H9 (cell line): ENCODE data around the gene MPZL3. TPM values are rescaled to one million over a fixed set of nuclear protein-coding genes. Genes with fewer than 3 reads are reported as not detected.

ENCODE experiments used
- DNase-seq: peaks from one replicate; pipeline ENCODE4 v3.0.0-alpha.2; 2017
- H2AFZ ChIP-seq: one replicate; pipeline ENCODE4 v1.6.1; 2013; ENCODE audit warnings: mild to moderate bottlenecking, low read length, control low read depth, moderate library complexity
- H2AK5ac ChIP-seq: 2 replicates; pipeline ENCODE4 v1.6.1; 2013; ENCODE audit warnings: low read length, control low read depth, mixed read lengths; ENCODE audit not compliant: insufficient read length
- H2BK120ac ChIP-seq: one replicate; pipeline ENCODE4 v1.6.1; 2013; ENCODE audit warnings: low read depth, mild to moderate bottlenecking, low read length, control low read depth, inconsistent platforms; ENCODE audit not compliant: poor library complexity, severe bottlenecking
- H2BK12ac ChIP-seq: 2 replicates; pipeline ENCODE4 v1.6.1; 2013; ENCODE audit warnings: low read length, control low read depth, mixed read lengths, low read depth; ENCODE audit not compliant: insufficient read length
- H2BK15ac ChIP-seq: 2 replicates; pipeline ENCODE4 v1.6.1; 2013; ENCODE audit warnings: low read depth, low read length, control low read depth
- H2BK20ac ChIP-seq: one replicate; pipeline ENCODE4 v1.6.1; 2013; ENCODE audit warnings: low read depth, mild to moderate bottlenecking, low read length, control low read depth, inconsistent platforms; ENCODE audit not compliant: poor library complexity, severe bottlenecking
- H2BK5ac ChIP-seq: 2 replicates; pipeline ENCODE4 v1.6.1; 2013; ENCODE audit warnings: low read length, control low read depth, mixed read lengths; ENCODE audit not compliant: insufficient read length
- H3K14ac ChIP-seq: 2 replicates; pipeline ENCODE4 v1.6.1; 2013; ENCODE audit warnings: low read length, control low read depth; ENCODE audit not compliant: insufficient read depth
- H3K18ac ChIP-seq: 2 replicates; pipeline ENCODE4 v1.6.1; 2013; ENCODE audit warnings: low read depth, mild to moderate bottlenecking, mixed read lengths, low read length, control low read depth; ENCODE audit not compliant: insufficient read length
- H3K23ac ChIP-seq: 2 replicates; pipeline ENCODE4 v1.6.1; 2013; ENCODE audit warnings: low read length, control low read depth, mixed read lengths, low read depth; ENCODE audit not compliant: insufficient read length
- H3K23me2 ChIP-seq: 2 replicates; pipeline ENCODE4 v1.6.1; 2013; ENCODE audit warnings: low read depth, mild to moderate bottlenecking, mixed read lengths, low read length, control low read depth; ENCODE audit not compliant: insufficient read length, poor library complexity, severe bottlenecking
- H3K27ac ChIP-seq: 2 replicates; pipeline ENCODE4 v1.5.1; 2013; ENCODE audit warnings: low read length, control low read depth, mixed read lengths, low read depth; ENCODE audit not compliant: insufficient read length
- H3K27me3 ChIP-seq: 2 replicates; pipeline ENCODE4 v1.6.1; 2013; ENCODE audit warnings: low read length, control low read depth, inconsistent platforms; ENCODE audit not compliant: insufficient read depth
- H3K4ac ChIP-seq: 2 replicates; pipeline ENCODE4 v1.6.1; 2013; ENCODE audit warnings: low read depth, mild to moderate bottlenecking, control low read depth, inconsistent platforms, low read length, moderate library complexity
- H3K4me1 ChIP-seq: 2 replicates; pipeline ENCODE4 v1.6.1; 2013; ENCODE audit warnings: low read length, control low read depth, inconsistent platforms; ENCODE audit not compliant: insufficient read depth
- H3K4me2 ChIP-seq: 2 replicates; pipeline ENCODE4 v1.6.1; 2013; ENCODE audit warnings: low read length, control low read depth, mixed read lengths; ENCODE audit not compliant: insufficient read length, insufficient read depth
- H3K56ac ChIP-seq: 2 replicates; pipeline ENCODE4 v1.6.1; 2013; ENCODE audit warnings: low read depth, mild to moderate bottlenecking, mixed read lengths, low read length, control low read depth; ENCODE audit not compliant: insufficient read length
- H3K79me1 ChIP-seq: 2 replicates; pipeline ENCODE4 v1.6.1; 2013; ENCODE audit warnings: low read depth, mild to moderate bottlenecking, moderate library complexity, low read length, control low read depth, inconsistent platforms; ENCODE audit not compliant: insufficient read depth, poor library complexity, severe bottlenecking
- H3K79me2 ChIP-seq: 2 replicates; pipeline ENCODE4 v1.6.1; 2013; ENCODE audit warnings: low read length, control low read depth, inconsistent platforms; ENCODE audit not compliant: insufficient read depth
- H3K9ac ChIP-seq: 2 replicates; pipeline ENCODE4 v1.6.1; 2013; ENCODE audit warnings: low read length, control low read depth, mixed read lengths; ENCODE audit not compliant: insufficient read length; ENCODE audit errors: extremely low read depth
- H3K9me3 ChIP-seq: one replicate; pipeline ENCODE4 v1.6.1; 2013; ENCODE audit warnings: low read depth, low read length, inconsistent platforms; ENCODE audit not compliant: control insufficient read depth
- H3T11ph ChIP-seq: one replicate; pipeline ENCODE4 v1.6.1; 2013; ENCODE audit warnings: mild to moderate bottlenecking, low read length, control low read depth, inconsistent platforms
- H4K20me1 ChIP-seq: one replicate; pipeline ENCODE4 v1.6.1; 2013; ENCODE audit not compliant: control insufficient read depth, insufficient read length, insufficient read depth
- H4K5ac ChIP-seq: 2 replicates; pipeline ENCODE4 v1.6.1; 2013; ENCODE audit warnings: low read depth, mild to moderate bottlenecking, mixed read lengths, low read length, control low read depth; ENCODE audit not compliant: insufficient read length
- H4K8ac ChIP-seq: replicated peaks from 2 replicates; pipeline ENCODE4 v1.6.1; 2013; ENCODE audit warnings: low read length, control low read depth, mixed read lengths, low read depth; ENCODE audit not compliant: insufficient read length
- H4K91ac ChIP-seq: 2 replicates; pipeline ENCODE4 v1.6.1; 2013; ENCODE audit warnings: low read depth, mild to moderate bottlenecking, moderate library complexity, mixed read lengths, low read length, control low read depth; ENCODE audit not compliant: insufficient read length
- H3K27ac Mint-ChIP-seq, 3 experiments: 2 replicates in 2 of 3; 3 replicates in 1 of 3; pipeline ENCODE4 v1.8.0; 2020 to 2021; ENCODE audit warnings: mixed read lengths in 3 of 3, mild to moderate bottlenecking in 1 of 3, moderate library complexity in 1 of 3
- H3K27me3 Mint-ChIP-seq: 2 replicates; pipeline ENCODE4 v1.8.0; 2021; ENCODE audit warnings: low read depth, mild to moderate bottlenecking, moderate library complexity, mixed read lengths
- H3K36me3 Mint-ChIP-seq, 3 experiments: 2 replicates in 2 of 3; 3 replicates in 1 of 3; pipeline ENCODE4 v1.8.0; 2020 to 2021; ENCODE audit warnings: low read depth in 3 of 3, mixed read lengths in 3 of 3; ENCODE audit not compliant: insufficient read depth in 1 of 3
- H3K4me1 Mint-ChIP-seq, 2 experiments: 2 replicates each; pipeline ENCODE4 v1.8.0; 2020; ENCODE audit warnings: mixed read lengths in 2 of 2
- H3K4me3 Mint-ChIP-seq, 2 experiments: 2 replicates in 1 of 2; 3 replicates in 1 of 2; pipeline ENCODE4 v1.8.0; 2020 to 2021; ENCODE audit warnings: mild to moderate bottlenecking in 2 of 2, mixed read lengths in 2 of 2, moderate library complexity in 1 of 2
- H3K9me3 Mint-ChIP-seq, 2 experiments: 2 replicates in 1 of 2; 3 replicates in 1 of 2; pipeline ENCODE4 v1.8.0; 2020; ENCODE audit warnings: mild to moderate bottlenecking in 2 of 2, mixed read lengths in 2 of 2, moderate library complexity in 1 of 2
- CTCF ChIP-seq: fragments of 200-600 bp; sonication (generic); conservative IDR thresholded peaks from 3 replicates; pipeline ENCODE4 v1.8.0; 2021; ENCODE audit warnings: antibody characterized with exemption, mild to moderate bottlenecking
- WGBS: extraction: QIAGEN DNeasy Blood & Tissue Kit; methylation state at CpG from one replicate; pipeline ENCODE4 v1.1.7; 2013; ENCODE audit warnings: missing lambda C conversion rate, low lambda C conversion rate, mixed read lengths; ENCODE audit not compliant: insufficient read length; ENCODE audit errors: extremely low coverage; 5-methylcytosine and 5-hydroxymethylcytosine counted together
- total RNA-seq: library from RNA; stranded (reverse); gene quantifications from 2 replicates; pipeline ENCODE4 v1.2.1, GENCODE V29; 2021

Gene MPZL3
- total RNA-seq, 1 experiment from 2014 or later: 2.6 TPM

- H4K8ac ChIP-seq: no peak overlapping the region
- H2BK5ac ChIP-seq: no peak overlapping the region
- H4K20me1 ChIP-seq: no peaks in the 10 kb centered on the region
- H2BK120ac ChIP-seq: no peak overlapping the region
- H3K4me1 ChIP-seq: peaks cover 27% of the 10 kb centered on the region
- WGBS: no CpG with 5 or more reads among the region's 3 CpGs
- H3K27me3 Mint-ChIP-seq: peaks cover 4% of the 10 kb centered on the region
- TF ChIP-seq CTCF: no peak
- no peak for DNase-seq
- no peaks in the 10 kb centered on the region; a peak in 2 of 5 replicates for H3K9me3 Mint-ChIP-seq
- H2AFZ ChIP-seq: no peak overlapping the region
- no peak overlapping the region for H3K14ac ChIP-seq
- H4K91ac ChIP-seq: no peak overlapping the region
- H3K18ac ChIP-seq: no peak overlapping the region
- no peak overlapping the region for H3K4ac ChIP-seq
- H3K56ac ChIP-seq: no peak overlapping the region
- H3K9ac ChIP-seq: no peak overlapping the region
- no peak overlapping the region for H3K4me2 ChIP-seq
- no peak overlapping the region for H3K23ac ChIP-seq
- no peak overlapping the region for H2BK15ac ChIP-seq
- H4K5ac ChIP-seq: no peak overlapping the region
- H3K27ac Mint-ChIP-seq: no peak overlapping the region
- no peaks in the 10 kb centered on the region for H3K23me2 ChIP-seq
- no peaks in the 10 kb centered on the region for H3K79me1 ChIP-seq
- H3K4me3 Mint-ChIP-seq: no peak overlapping the region
- no peak overlapping the region for H3K27ac ChIP-seq
- H2AK5ac ChIP-seq: no peak overlapping the region
- H2BK20ac ChIP-seq: no peak overlapping the region
- H3K27me3 ChIP-seq: no peaks in the 10 kb centered on the region
- no peaks in the 10 kb centered on the region for H3K9me3 ChIP-seq
- no peak overlapping the region for H3T11ph ChIP-seq
- no peaks in the 10 kb centered on the region for H3K79me2 ChIP-seq
- peaks cover 49 to 53% of the 10 kb centered on the region in 2 experiments for H3K4me1 Mint-ChIP-seq
- H2BK12ac ChIP-seq: no peak overlapping the region
- H3K36me3 Mint-ChIP-seq: 0 out of 7 replicates have a peak, but pooled peaks cover 0 to 7% (median 0%) of the 10 kb centered on the region in 3 experiments
These were observed 43.1 kb downstream of the MPZL3 start for GRCh38 chr11:118209033-118209432.
